VCaP (cell line): ENCODE data around the gene UBXN1.
A peak's percentile ranks its signal among the peaks of the same experiment; 100 is the strongest.

ENCODE experiments used
- H3K27ac ChIP-seq: fragments of 450-650 bp; 2 replicates; pipeline ENCODE4 v1.5.1; 2017
- CTCF ChIP-seq: fragments of 450-650 bp; conservative IDR thresholded peaks from 2 replicates; pipeline ENCODE4 v1.5.1; 2017; ENCODE audit warnings: mild to moderate bottlenecking, moderate library complexity

The UBXN1 gene

GRCh38 chr11:62645946-62646824, 32.7 kb downstream of the UBXN1 start, which contains the start of gene GANAB:
Gene GANAB, minus strand, starts transcription at chr11:62646613. Its CDS starts 14 bp downstream, at chr11:62646599.
- H3K27ac ChIP-seq: peak within 1 kb of the TSS; percentile 91
- no peak for TF ChIP-seq CTCF

GRCh38 chr11:62645671-62645945, 33.3 kb downstream of the UBXN1 start:
- no peak for TF ChIP-seq CTCF
- H3K27ac ChIP-seq: peak overlapping the region; percentile 91

DNA sequence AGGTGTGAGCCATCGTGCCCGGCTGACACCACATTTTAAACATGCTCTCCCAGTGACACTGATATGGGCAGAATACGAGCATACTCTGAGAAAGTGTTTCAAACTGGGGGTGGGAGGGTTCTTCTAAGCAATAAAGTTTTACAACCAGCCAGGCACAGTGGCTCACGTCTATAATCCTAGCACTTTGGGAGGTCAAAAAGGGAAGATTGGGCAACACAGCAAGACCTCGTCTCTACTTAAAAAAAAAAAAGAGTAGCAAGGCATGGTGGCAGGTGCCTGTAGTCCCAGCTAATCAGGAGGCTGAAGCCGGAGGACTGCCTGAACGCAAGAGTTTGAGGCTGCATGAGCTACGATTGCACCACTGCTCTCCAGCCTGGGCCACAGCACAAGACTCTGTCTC, 34.7 kb downstream of the UBXN1 start:
- TF ChIP-seq CTCF: no peak
- peak overlapping the region; percentile 19; the same call in 1 of the 2 replicates for H3K27ac ChIP-seq

GRCh38 chr11:62632492-62632891, 46.4 kb downstream of the UBXN1 start:
- H3K27ac ChIP-seq: no peak overlapping the region
- TF ChIP-seq CTCF: no peak

DNA sequence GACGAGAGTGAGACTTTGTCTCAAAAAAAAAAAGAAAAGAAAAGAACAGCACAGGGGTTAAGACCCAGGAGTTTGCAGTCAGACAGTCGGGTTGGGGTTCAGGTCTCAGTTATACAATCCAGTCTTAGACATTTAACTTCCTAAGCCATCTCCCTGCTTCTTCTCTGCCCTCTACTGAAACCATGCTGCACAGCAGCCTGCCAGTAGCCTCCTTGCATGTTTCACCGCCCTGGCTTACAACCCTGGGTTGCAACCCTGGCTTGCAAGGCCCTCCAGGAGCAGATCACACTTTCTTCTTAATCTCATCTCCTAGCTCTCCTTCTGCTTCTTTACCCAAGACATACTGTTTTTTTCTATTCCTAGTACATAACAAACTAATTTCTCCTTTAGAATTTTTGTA, 51.2 kb downstream of the UBXN1 start:
- no peak overlapping the region for H3K27ac ChIP-seq
- no peak for TF ChIP-seq CTCF
